RCC 7860 (cell line): ENCODE results near the gene MMP28.

Source experiments
- DNase-seq: peaks from one replicate; pipeline ENCODE4 v3.0.0-alpha.2; 2015; ENCODE audit warnings: low spot score
- FAIRE-seq: peaks from 2 replicates; lab custom pipeline; 2012; peaks lifted over from hg19 to GRCh38; lab: Jason Lieb, UNC

The MMP28 gene

GRCh38 chr17:35799942-35800341 is 4.5 kb upstream of the MMP28 start:
- no peak for DNase-seq
- no peak for FAIRE-seq

GRCh38 chr17:35797918-35798317 is 2.5 kb upstream of the MMP28 start:
- no peak for FAIRE-seq
- no peak for DNase-seq

- DNase-seq (no peak), FAIRE-seq (no peak)
These were observed 1.9 kb upstream of the MMP28 start for GRCh38 chr17:35797370-35797769.

- no peak for FAIRE-seq
- no peak for DNase-seq
These were observed 1.5 kb upstream of the MMP28 start for GRCh38 chr17:35796942-35797341.

- FAIRE-seq = no peak
- DNase-seq = no peak
These were observed 427 bp upstream of the MMP28 start for GRCh38 chr17:35795871-35796265.

- FAIRE-seq = no peak
- DNase-seq = no peak
These were observed 2.2 kb downstream of the MMP28 start for GRCh38 chr17:35793257-35793656.

- no peak for DNase-seq
- no peak for FAIRE-seq
These were observed 3.6 kb downstream of the MMP28 start for GRCh38 chr17:35791681-35792350.

DNA sequence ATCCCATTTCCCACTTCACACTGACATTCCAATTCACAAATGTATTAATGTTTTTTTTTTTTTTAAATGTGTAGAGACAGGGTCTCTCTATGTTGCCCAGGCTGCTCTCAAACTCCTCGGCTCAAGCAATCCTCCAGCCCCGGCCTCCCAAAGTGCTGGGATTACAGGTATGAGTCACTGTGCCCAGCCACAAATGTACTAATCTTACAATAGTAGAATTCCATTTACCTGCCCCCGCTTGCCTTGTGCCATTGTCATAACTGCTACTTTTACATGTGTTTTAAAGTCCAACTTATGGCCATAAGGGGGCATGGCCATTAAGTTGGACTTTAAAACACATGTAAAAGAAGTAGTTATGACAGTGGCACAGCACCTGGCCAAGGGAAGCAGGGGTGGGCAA is 4.6 kb downstream of the MMP28 start:
- no peak for DNase-seq
- FAIRE-seq = no peak

- FAIRE-seq (no peak), DNase-seq (peak; percentile 67)
These were observed 6.7 kb downstream of the MMP28 start for GRCh38 chr17:35788477-35789368.

DNA sequence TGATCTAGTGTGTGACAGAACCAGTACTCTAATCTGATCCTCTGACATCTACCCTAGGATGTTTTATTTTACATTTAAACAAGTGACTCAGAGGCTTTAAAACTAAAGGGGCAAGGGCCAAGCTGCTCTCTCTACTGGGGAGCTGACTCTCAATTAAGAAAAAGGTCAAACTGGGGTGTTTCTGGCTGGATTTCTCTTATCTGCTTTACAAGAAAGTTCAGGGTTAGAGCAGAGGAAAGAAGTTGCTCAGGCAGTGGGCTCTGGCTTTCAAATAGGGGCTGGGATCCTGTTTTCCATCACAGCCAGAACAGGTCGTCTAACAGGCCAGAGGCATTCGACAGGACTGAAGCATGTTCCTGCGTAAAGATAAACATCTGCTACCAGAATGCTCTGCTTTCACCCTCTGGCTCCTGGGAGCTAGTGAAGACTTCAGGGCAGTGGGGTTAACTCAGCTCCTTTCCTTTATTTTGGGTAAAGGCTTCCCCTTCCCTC is 8.5 kb downstream of the MMP28 start:
- FAIRE-seq (no peak), DNase-seq (no peak)

- DNase-seq (no peak), FAIRE-seq (no peak)
These were observed 10.5 kb downstream of the MMP28 start for GRCh38 chr17:35784895-35785294.

GRCh38 chr17:35780950-35781349 is 14.5 kb downstream of the MMP28 start:
- FAIRE-seq = no peak
- DNase-seq = no peak

GRCh38 chr17:35778641-35779196 is 16.7 kb downstream of the MMP28 start:
- FAIRE-seq (no peak), DNase-seq (no peak)

DNA sequence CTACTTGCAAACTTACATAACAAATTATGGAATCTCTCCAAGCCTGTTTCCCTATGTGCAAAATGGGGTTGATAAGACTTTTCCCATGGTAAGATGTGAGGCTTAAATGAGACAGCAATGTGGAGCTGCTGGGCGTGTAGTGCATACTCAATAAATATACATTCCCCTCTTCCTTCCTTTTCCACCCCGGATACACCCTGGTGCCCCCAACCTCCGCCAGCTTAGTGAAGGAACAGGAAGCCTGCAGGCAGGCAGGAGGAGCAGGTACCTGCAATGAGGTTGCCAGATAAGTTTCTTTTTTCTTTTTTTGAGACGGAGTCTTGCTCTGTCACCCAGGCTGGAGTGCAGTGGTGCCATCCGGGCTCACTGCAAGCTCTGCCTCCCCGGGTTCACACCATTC is 19.9 kb downstream of the MMP28 start:
- DNase-seq = no peak
- FAIRE-seq = no peak

GRCh38 chr17:35775039-35775438 is 20.4 kb downstream of the MMP28 start:
- FAIRE-seq (no peak), DNase-seq (no peak)

- no peak for FAIRE-seq
These were observed 20.9 kb downstream of the MMP28 start for GRCh38 chr17:35774499-35774898.

DNA sequence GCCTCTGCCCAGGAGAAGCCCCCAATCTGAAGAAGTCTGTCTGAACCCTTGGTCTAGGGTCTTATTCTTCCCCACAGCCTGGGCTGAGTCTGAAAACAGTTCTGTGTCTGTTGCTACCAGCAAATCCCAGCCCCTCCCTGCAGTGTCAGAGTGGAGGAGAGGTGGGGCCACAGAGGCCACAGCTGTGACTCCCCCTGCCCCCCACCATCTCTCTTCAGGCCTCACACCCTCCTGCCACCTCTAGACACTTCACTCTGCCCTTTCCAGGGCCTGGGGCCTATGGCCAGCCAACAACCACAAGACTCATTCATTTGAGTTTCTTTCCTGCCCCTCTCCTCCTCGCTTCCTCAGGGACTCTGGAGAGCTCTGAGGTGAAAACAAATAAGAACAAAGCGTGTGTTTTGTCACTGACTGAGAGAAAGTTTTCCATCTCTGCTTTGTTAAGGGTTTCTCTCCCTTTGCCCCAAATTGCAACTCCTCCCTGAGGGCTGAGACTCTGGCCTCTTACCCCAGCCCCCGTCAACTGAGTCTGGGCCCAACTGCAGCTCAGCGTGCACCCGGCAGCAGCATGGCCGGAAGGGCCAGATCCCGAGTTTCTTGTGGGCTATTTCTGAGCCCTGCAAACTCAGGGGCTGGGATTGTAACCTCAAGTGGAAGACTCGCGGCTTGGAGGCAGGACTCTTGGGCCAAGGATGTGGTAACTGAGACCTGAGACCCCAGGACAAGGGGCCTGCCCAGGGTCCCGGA is 21.6 kb downstream of the MMP28 start:
- FAIRE-seq (no peak), DNase-seq (no peak)

More at GRCh38 chr17:35774499-35774898, 20.9 kb downstream of the MMP28 start:
- no peak for DNase-seq

GRCh38 chr17:35773129-35773528 is 22.3 kb downstream of the MMP28 start:
- no peak for DNase-seq
- no peak for FAIRE-seq

DNA sequence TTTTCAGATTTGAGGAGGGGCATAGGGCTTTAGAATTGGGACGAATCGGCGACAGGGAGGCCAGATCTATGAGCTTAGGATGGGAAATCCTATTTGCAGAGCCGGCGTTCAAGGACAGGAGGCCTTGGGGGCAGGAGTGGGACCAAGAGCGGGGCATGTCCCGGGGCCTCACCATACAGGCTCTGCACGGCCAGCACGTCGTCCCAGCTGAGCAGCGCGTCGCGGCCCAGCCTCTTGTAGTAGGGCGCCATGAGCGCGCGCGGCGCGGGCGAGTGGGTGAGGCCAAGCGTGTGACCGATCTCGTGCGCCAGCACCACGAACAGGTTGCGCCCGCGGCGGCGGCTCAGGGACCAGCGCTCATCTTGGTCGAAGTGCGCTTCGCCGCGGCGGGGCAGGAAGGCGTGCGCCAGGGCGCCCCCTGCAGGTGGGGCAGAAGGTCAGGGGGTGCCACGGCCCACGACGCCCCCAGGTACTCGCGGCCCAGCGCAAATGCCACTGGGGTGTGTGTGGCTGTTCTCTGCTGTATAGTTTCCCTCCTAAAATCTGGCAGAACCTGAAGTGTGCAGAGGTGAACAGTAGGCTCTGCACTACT is 25.4 kb downstream of the MMP28 start:
- FAIRE-seq = no peak
- DNase-seq = no peak

DNA sequence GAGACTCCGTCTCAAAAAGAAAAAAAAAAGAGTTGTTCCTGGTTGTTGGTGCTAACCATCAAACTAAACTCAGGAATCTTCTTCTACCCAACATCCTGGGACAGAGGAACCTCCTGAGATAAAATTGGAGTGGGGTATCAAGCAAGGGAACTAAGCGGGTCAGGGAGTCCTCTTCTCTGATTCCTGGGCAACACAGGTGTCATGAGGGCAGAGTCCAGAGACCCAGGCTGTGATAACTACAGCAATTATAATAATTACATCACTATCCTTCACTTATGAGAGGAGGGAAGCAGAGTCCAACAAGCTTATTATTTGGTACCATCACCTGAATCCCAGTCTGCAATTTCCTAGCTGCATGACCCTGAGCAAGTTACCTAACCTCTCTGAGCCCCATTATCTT is 26.6 kb downstream of the MMP28 start:
- no peak for DNase-seq
- no peak for FAIRE-seq
